Fibroblast of mammary gland (primary cell): ENCODE data around the gene C17orf107.

Source experiments
- DNase-seq: peaks from one replicate; pipeline ENCODE4 v3.0.0-alpha.2; 2010; ENCODE audit warnings: low read depth
- H3K4me3 ChIP-seq: 2 replicates; pipeline ENCODE4 v1.5.1; 2011; ENCODE audit warnings: low read depth, mild to moderate bottlenecking, low read length, moderate library complexity; ENCODE audit not compliant: control insufficient read depth
- CTCF ChIP-seq: conservative IDR thresholded peaks from 2 replicates; pipeline ENCODE4 v1.5.1; 2011; ENCODE audit warnings: low read depth, low read length, inconsistent platforms; ENCODE audit not compliant: control insufficient read depth, insufficient read depth

C17orf107 gene

GRCh38 chr17:4936436-4936835 is 37.1 kb downstream of the C17orf107 start:
- no peak for TF ChIP-seq CTCF
- H3K4me3 ChIP-seq: no peak overlapping the region
- no peak for DNase-seq

- H3K4me3 ChIP-seq: no peak overlapping the region
These were observed 38.2 kb downstream of the C17orf107 start for GRCh38 chr17:4937553-4937952.

GRCh38 chr17:4938069-4938491 is 38.7 kb downstream of the C17orf107 start:
- no peak overlapping the region for H3K4me3 ChIP-seq
- no peak for TF ChIP-seq CTCF
- no peak for DNase-seq

More at GRCh38 chr17:4937553-4937952, 38.2 kb downstream of the C17orf107 start:
- DNase-seq: no peak
- TF ChIP-seq CTCF: no peak

- DNase-seq: no peak
- peak overlapping the region; percentile 94 for H3K4me3 ChIP-seq
These were observed 39.6 kb downstream of the C17orf107 start for GRCh38 chr17:4938688-4939545.

GRCh38 chr17:4939546-4939795 is 40.1 kb downstream of the C17orf107 start:
- TF ChIP-seq CTCF: no peak
- no peak for DNase-seq
- H3K4me3 ChIP-seq: peak overlapping the region; percentile 94

More at GRCh38 chr17:4938688-4939545, 39.6 kb downstream of the C17orf107 start:
- no peak for TF ChIP-seq CTCF

GRCh38 chr17:4939796-4940554 is 40.6 kb downstream of the C17orf107 start, which contains the start of the genes RNF167 and SLC25A11:
RNF167 (plus strand) TSS chr17:4940268; CDS start chr17:4940910, 642 bp downstream.
SLC25A11 (minus strand) TSS chr17:4940046; CDS start chr17:4939910, 136 bp downstream.
- no peak for TF ChIP-seq CTCF
- peak; percentile 100 for DNase-seq
- peak within 1 kb of the TSS; percentile 94 for H3K4me3 ChIP-seq
